NCI-H510A treated with DMSO at 0.1 percent for 48 hours (cell line): ENCODE data around the gene CHCHD6.

Source experiments
- DNase-seq: peaks from one replicate; lab custom pipeline; 2025; lab: John Stamatoyannopoulos, UW

CHCHD6 gene

DNA sequence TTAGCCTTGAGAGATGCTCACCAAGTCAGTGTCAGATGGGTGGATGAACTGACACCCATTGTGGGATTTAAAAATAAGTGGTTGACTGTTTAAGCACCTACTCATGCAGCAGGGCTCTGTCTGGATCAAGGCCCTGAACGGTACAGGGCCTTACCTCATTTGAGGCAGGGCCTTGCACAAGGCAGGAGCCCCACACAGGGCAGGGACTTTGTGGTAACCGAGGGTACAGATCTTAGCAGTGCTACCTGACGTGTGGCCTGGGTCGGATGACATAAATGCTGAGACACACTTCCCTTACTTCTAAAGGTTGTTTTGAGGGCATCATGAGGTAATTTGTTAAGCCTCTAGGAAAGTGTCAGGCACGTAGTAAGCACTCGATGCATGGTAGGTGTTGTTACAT, 219.4 kb downstream of the CHCHD6 start:
- DNase-seq, result no peak

GRCh38 chr3:126923895-126924294, 219.9 kb downstream of the CHCHD6 start:
- DNase-seq, result no peak

GRCh38 chr3:126924458-126924857, 220.4 kb downstream of the CHCHD6 start:
- DNase-seq, result no peak

GRCh38 chr3:126925411-126926171, 221.6 kb downstream of the CHCHD6 start:
- DNase-seq, result no peak

DNA sequence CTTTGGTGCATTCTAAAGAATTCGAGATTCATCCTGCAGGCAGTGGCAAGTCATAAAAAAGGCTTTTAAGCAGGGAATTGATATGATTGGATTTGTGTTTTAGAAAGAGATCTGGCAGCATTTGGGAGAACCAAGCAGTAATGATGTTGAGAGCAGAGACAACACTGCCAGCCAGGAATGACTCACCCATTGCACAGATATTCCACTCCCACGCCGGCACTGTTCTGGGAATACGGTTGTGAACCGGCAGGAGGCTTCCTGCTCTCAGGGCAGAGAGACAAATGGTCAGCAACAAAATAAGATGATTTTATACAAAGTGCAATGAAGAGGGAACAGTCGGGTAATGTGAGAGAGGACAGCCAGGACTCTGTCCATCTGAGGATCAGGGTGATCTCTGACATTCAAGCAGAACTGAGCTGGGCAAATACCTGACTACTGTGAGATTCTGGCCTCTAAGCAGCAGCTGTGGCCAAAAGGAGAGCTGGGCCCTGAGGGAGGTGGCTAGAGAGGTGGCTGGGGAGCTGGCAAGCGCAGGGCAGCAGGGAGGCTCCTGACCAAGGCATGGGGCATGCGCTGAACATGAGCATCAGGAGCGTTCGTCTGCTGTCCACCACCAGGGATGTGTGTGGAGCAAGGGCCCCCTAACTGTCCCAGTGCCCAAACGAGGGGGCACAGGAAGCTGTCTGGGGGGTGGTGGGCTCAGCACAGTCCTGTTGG, 222.8 kb downstream of the CHCHD6 start:
- DNase-seq, result no peak

GRCh38 chr3:126927401-126927750, 223.3 kb downstream of the CHCHD6 start:
- no peak for DNase-seq

DNA sequence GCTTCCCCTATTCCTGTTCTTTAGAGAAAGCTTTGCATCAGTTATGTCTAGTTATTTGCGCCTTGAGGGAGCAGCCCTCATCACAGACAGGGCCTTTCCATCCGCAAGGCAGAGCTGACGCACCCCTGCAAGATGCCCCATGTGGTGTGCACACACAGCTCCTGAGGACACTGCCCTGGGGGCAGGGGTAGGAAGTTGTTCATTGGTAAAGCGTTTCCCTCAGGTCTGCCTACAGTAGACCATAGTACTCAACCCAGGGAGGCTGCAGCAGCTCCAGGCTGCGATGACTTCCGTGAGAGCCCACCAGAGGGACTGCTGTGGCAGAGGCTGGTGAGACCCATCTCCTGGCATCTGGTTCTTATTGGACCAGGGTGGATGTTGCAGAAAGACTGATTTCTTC, 223.8 kb downstream of the CHCHD6 start:
- no peak for DNase-seq

DNA sequence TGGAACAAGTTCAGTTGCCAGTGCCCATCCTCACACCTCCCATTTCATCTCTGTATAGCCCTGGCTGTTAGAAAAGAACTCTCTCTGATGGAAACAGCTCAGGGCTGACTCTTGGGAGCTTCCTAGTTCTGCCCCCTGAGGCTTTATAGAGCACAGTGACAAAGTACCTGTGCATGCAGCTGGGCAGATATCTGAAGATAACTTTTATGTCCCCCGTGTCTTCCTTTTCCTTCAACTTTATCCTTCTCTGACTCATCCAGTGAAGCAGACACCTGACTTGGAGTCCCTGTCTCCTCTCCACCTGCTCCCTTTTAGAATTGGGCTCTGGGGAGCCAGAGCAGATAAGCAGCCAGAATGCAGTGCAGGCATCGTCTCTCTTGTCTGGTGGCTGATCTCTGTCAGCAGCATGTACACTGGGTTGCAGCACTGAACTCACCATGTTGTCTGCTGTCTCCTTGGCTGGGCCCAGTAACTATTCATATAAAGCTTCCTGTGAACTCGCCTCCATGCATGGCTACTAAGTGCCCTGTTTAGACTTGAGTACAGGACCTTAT, 225.0 kb downstream of the CHCHD6 start:
- no peak for DNase-seq

- DNase-seq, result no peak
Measured at GRCh38 chr3:126930936-126931600, 227.0 kb downstream of the CHCHD6 start.

DNA sequence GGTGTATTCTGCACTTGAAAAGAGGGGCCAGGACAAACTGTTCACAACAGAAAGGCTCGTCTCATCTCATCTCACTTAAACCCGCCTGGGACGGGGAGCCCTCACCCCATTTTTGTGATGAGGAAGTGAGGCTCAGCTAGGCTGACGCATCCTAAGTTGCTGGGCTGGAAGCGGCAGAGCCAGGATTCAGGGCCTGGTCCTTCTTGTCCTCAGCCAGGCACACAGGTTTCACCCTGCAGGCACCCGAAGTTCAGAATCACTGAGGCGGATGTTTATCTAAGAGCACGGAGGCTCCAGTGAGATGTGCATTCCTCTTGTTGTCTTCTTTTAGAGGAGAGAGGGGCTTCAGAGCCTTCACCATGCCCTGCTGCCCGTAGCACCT, 227.8 kb downstream of the CHCHD6 start:
- DNase-seq, result no peak

DNA sequence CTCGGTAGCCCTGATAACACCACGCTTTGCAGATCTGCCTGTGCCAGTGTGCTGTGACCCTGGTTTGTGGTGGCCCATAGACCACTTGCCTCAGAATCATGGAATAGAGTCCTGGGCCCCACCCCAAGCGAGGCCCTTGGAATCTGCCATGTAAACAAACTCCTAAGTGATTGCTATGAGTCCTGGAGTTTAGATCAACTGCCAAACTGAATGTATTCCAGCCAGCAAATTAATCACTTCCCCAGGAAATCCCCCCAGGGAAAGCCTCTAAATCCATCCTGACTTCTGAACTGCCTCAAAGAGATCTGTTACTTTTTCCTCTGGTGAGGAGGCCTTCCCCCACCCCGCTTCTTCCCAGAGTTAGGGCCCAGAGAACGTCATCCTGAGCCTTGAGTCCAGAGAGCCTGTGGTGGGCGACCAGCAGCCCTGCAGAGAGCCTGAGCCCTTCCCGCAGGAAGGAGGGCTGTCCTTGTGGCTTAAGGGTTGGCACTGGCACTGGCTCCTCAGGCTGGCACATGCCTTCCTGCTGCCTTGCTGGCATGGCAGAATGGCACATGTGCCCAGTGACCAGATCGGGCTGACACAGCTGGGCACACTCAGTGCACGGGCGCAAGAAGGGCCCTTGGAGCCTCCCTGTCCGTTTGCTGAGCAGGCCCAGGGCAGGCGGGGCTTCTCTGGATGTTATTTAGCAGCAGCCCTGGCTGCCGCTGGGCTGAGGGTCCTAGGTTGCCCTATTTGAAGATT, 228.3 kb downstream of the CHCHD6 start:
- DNase-seq, result no peak

GRCh38 chr3:126934031-126934531, 230.0 kb downstream of the CHCHD6 start:
- no peak for DNase-seq

- no peak for DNase-seq
Measured at GRCh38 chr3:126934991-126935390, 231.0 kb downstream of the CHCHD6 start.

DNA sequence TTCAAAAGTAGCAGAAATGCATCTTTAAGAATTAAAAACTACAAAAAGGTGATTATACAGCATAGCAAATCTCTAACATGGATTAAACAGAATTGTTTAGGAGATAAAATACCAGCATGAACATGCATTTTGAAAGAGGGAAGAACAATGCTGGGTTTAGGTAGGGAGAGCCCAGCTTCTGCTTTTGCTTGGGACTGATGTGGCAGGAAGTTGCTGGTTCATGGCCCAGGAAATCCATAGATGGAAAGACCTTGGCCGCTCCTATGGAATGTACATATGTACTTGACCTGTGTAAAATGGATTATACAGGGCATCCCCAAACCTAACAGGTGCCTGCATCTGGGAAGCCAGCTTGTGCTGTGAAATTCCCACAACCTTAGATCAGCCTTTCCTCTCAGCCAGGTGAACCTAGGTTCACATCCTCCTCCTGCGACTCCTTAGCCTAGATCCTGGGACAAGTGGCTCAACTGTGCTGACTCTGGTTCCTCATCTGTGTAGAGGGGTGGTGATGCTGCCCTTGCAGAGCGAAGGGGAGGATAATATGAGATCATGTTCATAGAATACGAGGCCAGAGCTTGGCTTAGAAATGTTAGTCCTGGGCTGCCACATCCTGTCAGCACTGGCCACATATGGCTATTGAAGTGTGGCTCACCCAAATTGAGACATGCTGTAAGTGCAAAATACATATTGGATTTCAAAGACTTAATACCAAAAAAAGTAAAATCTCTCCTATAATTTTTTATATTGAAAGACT, 231.9 kb downstream of the CHCHD6 start:
- DNase-seq, result no peak

GRCh38 chr3:126936853-126937425, 232.9 kb downstream of the CHCHD6 start:
- DNase-seq, result no peak

DNA sequence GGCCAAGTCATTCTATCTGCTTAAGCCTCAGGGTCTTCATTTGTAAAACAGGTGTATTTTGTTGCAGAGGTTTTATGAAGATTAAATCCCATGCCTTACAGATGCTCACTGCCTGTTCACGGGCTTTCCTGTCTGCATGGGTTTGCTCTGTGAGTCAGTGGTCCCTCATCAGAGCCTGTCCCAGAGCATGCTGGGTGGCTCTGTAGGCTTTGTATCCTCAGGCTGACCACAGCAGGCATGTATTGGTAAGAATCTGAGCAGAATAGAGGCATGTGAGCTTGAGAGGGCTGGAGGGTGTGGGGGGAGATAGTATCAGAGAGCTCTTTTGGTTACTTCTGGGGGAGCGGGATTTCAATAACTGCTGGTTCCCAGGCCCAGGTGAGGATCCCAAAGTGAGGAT, 233.5 kb downstream of the CHCHD6 start:
- no peak for DNase-seq

DNA sequence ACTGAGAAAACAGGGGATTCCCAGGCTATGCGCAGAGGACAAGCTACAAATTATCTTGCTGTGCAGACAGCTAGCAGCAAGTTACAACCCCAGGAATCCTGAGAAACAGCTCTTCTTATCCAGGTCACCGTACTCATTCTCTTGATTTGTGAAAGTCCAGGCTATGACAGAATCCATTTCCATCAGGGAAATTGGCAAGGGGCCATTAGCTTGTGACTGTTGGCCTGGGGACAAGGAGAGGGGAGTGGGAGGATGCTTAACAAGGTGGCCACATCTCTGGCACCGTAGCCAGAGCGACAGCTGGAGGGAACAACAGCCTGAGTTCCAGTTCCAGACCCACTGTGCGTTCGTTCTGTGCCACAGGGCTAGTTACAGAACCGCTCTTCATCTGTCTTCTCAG, 233.9 kb downstream of the CHCHD6 start:
- no peak for DNase-seq

- DNase-seq, result no peak
Measured at GRCh38 chr3:126938520-126939337, 234.7 kb downstream of the CHCHD6 start.

- no peak for DNase-seq
Measured at GRCh38 chr3:126939338-126939718, 235.3 kb downstream of the CHCHD6 start.

DNA sequence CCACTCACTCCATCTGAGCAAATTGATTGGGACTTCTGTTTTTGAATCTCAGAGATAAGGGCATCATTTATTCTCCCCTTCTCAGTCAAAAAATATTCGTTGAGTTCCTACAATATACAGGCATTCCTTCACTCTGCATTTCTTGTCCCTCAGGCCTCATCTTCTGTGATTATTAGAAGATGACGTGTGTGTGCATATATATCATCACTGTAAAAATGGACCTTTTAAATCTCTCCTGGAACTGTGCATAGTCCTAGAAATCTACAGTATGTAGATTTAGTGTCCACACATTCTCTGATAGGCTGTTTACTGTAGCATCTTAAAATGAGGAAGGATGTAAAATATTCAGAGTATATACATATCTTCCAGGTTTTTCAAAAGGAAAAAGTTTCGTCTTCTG, 235.7 kb downstream of the CHCHD6 start:
- DNase-seq, result no peak
